Gastrocnemius medialis (tissue), 4 donors: ENCODE data around the gene NAAA.

Experiments
- POLR2A ChIP-seq, 2 donors: fragments of 450-650 bp; IDR thresholded peaks; one replicate each; pipeline ENCODE4 v1.6.1; 2017; ENCODE audit warnings: antibody characterized with exemption in 2 of 2, mild to moderate bottlenecking in 2 of 2, moderate library complexity in 2 of 2
- TF ChIP-seq, protein P1 (sequence below), 5 experiments: fragments of 450-650 bp in 3 of 5; fragments of 200-600 bp in 2 of 5; sonication (generic) in 2 of 5; IDR thresholded peaks in 4 of 5; conservative IDR thresholded peaks in 1 of 5; 1 replicate in 4 of 5; 2 replicates in 1 of 5; pipeline ENCODE4 v1.5.1; 2016 to 2019; ENCODE audit warnings: antibody characterized with exemption in 5 of 5, mild to moderate bottlenecking in 3 of 5, moderate library complexity in 3 of 5

DNA sequence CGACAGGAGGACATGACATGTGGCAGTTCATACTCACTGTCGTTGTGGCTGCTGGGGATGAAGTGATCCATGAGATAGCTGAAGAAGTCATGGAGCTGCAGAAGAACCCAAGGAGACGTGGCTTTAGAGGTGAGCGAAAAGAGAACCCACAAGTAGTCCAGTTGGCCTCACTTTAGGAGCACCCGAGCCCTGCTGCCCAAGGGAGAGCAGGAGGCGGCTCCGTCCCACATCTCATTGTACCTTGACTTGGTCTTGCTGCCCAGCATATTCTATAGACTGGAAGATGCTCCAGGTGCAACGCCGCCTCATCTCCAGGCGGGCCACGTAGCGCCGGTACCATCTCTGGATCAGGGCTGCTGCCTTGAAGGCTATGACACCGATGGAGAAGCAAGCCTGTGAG lies 49.2 kb downstream of the NAAA start:
- TF ChIP-seq, protein P1, sequence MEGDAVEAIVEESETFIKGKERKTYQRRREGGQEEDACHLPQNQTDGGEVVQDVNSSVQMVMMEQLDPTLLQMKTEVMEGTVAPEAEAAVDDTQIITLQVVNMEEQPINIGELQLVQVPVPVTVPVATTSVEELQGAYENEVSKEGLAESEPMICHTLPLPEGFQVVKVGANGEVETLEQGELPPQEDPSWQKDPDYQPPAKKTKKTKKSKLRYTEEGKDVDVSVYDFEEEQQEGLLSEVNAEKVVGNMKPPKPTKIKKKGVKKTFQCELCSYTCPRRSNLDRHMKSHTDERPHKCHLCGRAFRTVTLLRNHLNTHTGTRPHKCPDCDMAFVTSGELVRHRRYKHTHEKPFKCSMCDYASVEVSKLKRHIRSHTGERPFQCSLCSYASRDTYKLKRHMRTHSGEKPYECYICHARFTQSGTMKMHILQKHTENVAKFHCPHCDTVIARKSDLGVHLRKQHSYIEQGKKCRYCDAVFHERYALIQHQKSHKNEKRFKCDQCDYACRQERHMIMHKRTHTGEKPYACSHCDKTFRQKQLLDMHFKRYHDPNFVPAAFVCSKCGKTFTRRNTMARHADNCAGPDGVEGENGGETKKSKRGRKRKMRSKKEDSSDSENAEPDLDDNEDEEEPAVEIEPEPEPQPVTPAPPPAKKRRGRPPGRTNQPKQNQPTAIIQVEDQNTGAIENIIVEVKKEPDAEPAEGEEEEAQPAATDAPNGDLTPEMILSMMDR (IDR thresholded peaks at IDR 0.05 in 4 of 5, conservative IDR thresholded peaks at IDR 0.05 in 1 of 5), result no peak
- TF ChIP-seq POLR2A (IDR thresholded peaks at IDR 0.05), result no peak
